H9 (cell line): Measurements from ENCODE around the gene LCNL1. TPM values are rescaled to one million over a fixed set of nuclear protein-coding genes. Genes with fewer than 3 reads are reported as not detected.

Experiments
- DNase-seq: peaks from one replicate; pipeline ENCODE4 v3.0.0-alpha.2; 2017
- H2AFZ ChIP-seq: one replicate; pipeline ENCODE4 v1.6.1; 2013; ENCODE audit warnings: mild to moderate bottlenecking, low read length, control low read depth, moderate library complexity
- H2AK5ac ChIP-seq: 2 replicates; pipeline ENCODE4 v1.6.1; 2013; ENCODE audit warnings: low read length, control low read depth, mixed read lengths; ENCODE audit not compliant: insufficient read length
- H2BK120ac ChIP-seq: one replicate; pipeline ENCODE4 v1.6.1; 2013; ENCODE audit warnings: low read depth, mild to moderate bottlenecking, low read length, control low read depth, inconsistent platforms; ENCODE audit not compliant: poor library complexity, severe bottlenecking
- H2BK12ac ChIP-seq: 2 replicates; pipeline ENCODE4 v1.6.1; 2013; ENCODE audit warnings: low read length, control low read depth, mixed read lengths, low read depth; ENCODE audit not compliant: insufficient read length
- H2BK15ac ChIP-seq: 2 replicates; pipeline ENCODE4 v1.6.1; 2013; ENCODE audit warnings: low read depth, low read length, control low read depth
- H2BK20ac ChIP-seq: one replicate; pipeline ENCODE4 v1.6.1; 2013; ENCODE audit warnings: low read depth, mild to moderate bottlenecking, low read length, control low read depth, inconsistent platforms; ENCODE audit not compliant: poor library complexity, severe bottlenecking
- H2BK5ac ChIP-seq: 2 replicates; pipeline ENCODE4 v1.6.1; 2013; ENCODE audit warnings: low read length, control low read depth, mixed read lengths; ENCODE audit not compliant: insufficient read length
- H3K14ac ChIP-seq: 2 replicates; pipeline ENCODE4 v1.6.1; 2013; ENCODE audit warnings: low read length, control low read depth; ENCODE audit not compliant: insufficient read depth
- H3K18ac ChIP-seq: 2 replicates; pipeline ENCODE4 v1.6.1; 2013; ENCODE audit warnings: low read depth, mild to moderate bottlenecking, mixed read lengths, low read length, control low read depth; ENCODE audit not compliant: insufficient read length
- H3K23ac ChIP-seq: 2 replicates; pipeline ENCODE4 v1.6.1; 2013; ENCODE audit warnings: low read length, control low read depth, mixed read lengths, low read depth; ENCODE audit not compliant: insufficient read length
- H3K23me2 ChIP-seq: 2 replicates; pipeline ENCODE4 v1.6.1; 2013; ENCODE audit warnings: low read depth, mild to moderate bottlenecking, mixed read lengths, low read length, control low read depth; ENCODE audit not compliant: insufficient read length, poor library complexity, severe bottlenecking
- H3K27ac ChIP-seq: 2 replicates; pipeline ENCODE4 v1.5.1; 2013; ENCODE audit warnings: low read length, control low read depth, mixed read lengths, low read depth; ENCODE audit not compliant: insufficient read length
- H3K27me3 ChIP-seq: 2 replicates; pipeline ENCODE4 v1.6.1; 2013; ENCODE audit warnings: low read length, control low read depth, inconsistent platforms; ENCODE audit not compliant: insufficient read depth
- H3K4ac ChIP-seq: 2 replicates; pipeline ENCODE4 v1.6.1; 2013; ENCODE audit warnings: low read depth, mild to moderate bottlenecking, control low read depth, inconsistent platforms, low read length, moderate library complexity
- H3K4me1 ChIP-seq: 2 replicates; pipeline ENCODE4 v1.6.1; 2013; ENCODE audit warnings: low read length, control low read depth, inconsistent platforms; ENCODE audit not compliant: insufficient read depth
- H3K4me2 ChIP-seq: 2 replicates; pipeline ENCODE4 v1.6.1; 2013; ENCODE audit warnings: low read length, control low read depth, mixed read lengths; ENCODE audit not compliant: insufficient read length, insufficient read depth
- H3K56ac ChIP-seq: 2 replicates; pipeline ENCODE4 v1.6.1; 2013; ENCODE audit warnings: low read depth, mild to moderate bottlenecking, mixed read lengths, low read length, control low read depth; ENCODE audit not compliant: insufficient read length
- H3K79me1 ChIP-seq: 2 replicates; pipeline ENCODE4 v1.6.1; 2013; ENCODE audit warnings: low read depth, mild to moderate bottlenecking, moderate library complexity, low read length, control low read depth, inconsistent platforms; ENCODE audit not compliant: insufficient read depth, poor library complexity, severe bottlenecking
- H3K79me2 ChIP-seq: 2 replicates; pipeline ENCODE4 v1.6.1; 2013; ENCODE audit warnings: low read length, control low read depth, inconsistent platforms; ENCODE audit not compliant: insufficient read depth
- H3K9ac ChIP-seq: 2 replicates; pipeline ENCODE4 v1.6.1; 2013; ENCODE audit warnings: low read length, control low read depth, mixed read lengths; ENCODE audit not compliant: insufficient read length; ENCODE audit errors: extremely low read depth
- H3K9me3 ChIP-seq: one replicate; pipeline ENCODE4 v1.6.1; 2013; ENCODE audit warnings: low read depth, low read length, inconsistent platforms; ENCODE audit not compliant: control insufficient read depth
- H3T11ph ChIP-seq: one replicate; pipeline ENCODE4 v1.6.1; 2013; ENCODE audit warnings: mild to moderate bottlenecking, low read length, control low read depth, inconsistent platforms
- H4K20me1 ChIP-seq: one replicate; pipeline ENCODE4 v1.6.1; 2013; ENCODE audit not compliant: control insufficient read depth, insufficient read length, insufficient read depth
- H4K5ac ChIP-seq: 2 replicates; pipeline ENCODE4 v1.6.1; 2013; ENCODE audit warnings: low read depth, mild to moderate bottlenecking, mixed read lengths, low read length, control low read depth; ENCODE audit not compliant: insufficient read length
- H4K8ac ChIP-seq: replicated peaks from 2 replicates; pipeline ENCODE4 v1.6.1; 2013; ENCODE audit warnings: low read length, control low read depth, mixed read lengths, low read depth; ENCODE audit not compliant: insufficient read length
- H4K91ac ChIP-seq: 2 replicates; pipeline ENCODE4 v1.6.1; 2013; ENCODE audit warnings: low read depth, mild to moderate bottlenecking, moderate library complexity, mixed read lengths, low read length, control low read depth; ENCODE audit not compliant: insufficient read length
- H3K27ac Mint-ChIP-seq, 3 experiments: 2 replicates in 2 of 3; 3 replicates in 1 of 3; pipeline ENCODE4 v1.8.0; 2020 to 2021; ENCODE audit warnings: mixed read lengths in 3 of 3, mild to moderate bottlenecking in 1 of 3, moderate library complexity in 1 of 3
- H3K27me3 Mint-ChIP-seq: 2 replicates; pipeline ENCODE4 v1.8.0; 2021; ENCODE audit warnings: low read depth, mild to moderate bottlenecking, moderate library complexity, mixed read lengths
- H3K36me3 Mint-ChIP-seq, 3 experiments: 2 replicates in 2 of 3; 3 replicates in 1 of 3; pipeline ENCODE4 v1.8.0; 2020 to 2021; ENCODE audit warnings: low read depth in 3 of 3, mixed read lengths in 3 of 3; ENCODE audit not compliant: insufficient read depth in 1 of 3
- H3K4me1 Mint-ChIP-seq, 2 experiments: 2 replicates each; pipeline ENCODE4 v1.8.0; 2020; ENCODE audit warnings: mixed read lengths in 2 of 2
- H3K4me3 Mint-ChIP-seq, 2 experiments: 2 replicates in 1 of 2; 3 replicates in 1 of 2; pipeline ENCODE4 v1.8.0; 2020 to 2021; ENCODE audit warnings: mild to moderate bottlenecking in 2 of 2, mixed read lengths in 2 of 2, moderate library complexity in 1 of 2
- H3K9me3 Mint-ChIP-seq, 2 experiments: 2 replicates in 1 of 2; 3 replicates in 1 of 2; pipeline ENCODE4 v1.8.0; 2020; ENCODE audit warnings: mild to moderate bottlenecking in 2 of 2, mixed read lengths in 2 of 2, moderate library complexity in 1 of 2
- WGBS: extraction: QIAGEN DNeasy Blood & Tissue Kit; methylation state at CpG from one replicate; pipeline ENCODE4 v1.1.7; 2013; ENCODE audit warnings: missing lambda C conversion rate, low lambda C conversion rate, mixed read lengths; ENCODE audit not compliant: insufficient read length; ENCODE audit errors: extremely low coverage; 5-methylcytosine and 5-hydroxymethylcytosine counted together
- total RNA-seq: library from RNA; stranded (reverse); gene quantifications from 2 replicates; pipeline ENCODE4 v1.2.1, GENCODE V29; 2021
- TF ChIP-seq, protein P1 (sequence below): fragments of 200-600 bp; sonication (generic); conservative IDR thresholded peaks from 3 replicates; pipeline ENCODE4 v1.8.0; 2021; ENCODE audit warnings: antibody characterized with exemption, mild to moderate bottlenecking

Gene LCNL1
- total RNA-seq, 1 experiment from 2014 or later = 0.20 TPM

DNA sequence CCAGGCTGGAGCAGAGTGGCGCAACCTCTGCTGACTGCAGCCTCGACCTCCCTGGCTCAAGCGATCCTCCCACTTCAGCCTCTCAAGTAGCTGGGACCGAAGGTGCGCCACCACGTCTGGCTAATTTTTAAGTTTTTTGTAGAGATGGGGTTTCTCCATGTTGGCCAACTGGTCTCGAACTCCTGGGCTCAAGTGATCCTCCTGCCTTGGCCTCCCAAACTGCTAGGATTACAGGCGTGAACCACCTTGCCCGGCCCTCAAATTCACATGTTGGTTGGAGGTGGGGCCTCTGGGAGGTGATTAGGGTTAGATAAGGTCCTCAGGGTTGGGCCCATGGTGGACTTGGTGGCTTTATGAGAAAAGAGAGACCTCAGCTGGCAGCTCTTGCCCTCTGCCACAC lies 20.6 kb upstream of the LCNL1 start:
- H4K20me1 ChIP-seq = peaks cover 2% of the 10 kb centered on the region
- H3K27me3 Mint-ChIP-seq = peaks cover 18% of the 10 kb centered on the region
- H3K9me3 ChIP-seq = no peaks in the 10 kb centered on the region
- H3K4me1 ChIP-seq = peaks cover 2% of the 10 kb centered on the region; the same call in 1 of the 2 replicates
- H3K27ac Mint-ChIP-seq = no peak overlapping the region
- H3K4me1 Mint-ChIP-seq = peaks cover 7 to 15% of the 10 kb centered on the region in 2 experiments
- H2AK5ac ChIP-seq = no peak overlapping the region
- H4K5ac ChIP-seq = no peak overlapping the region
- H2BK5ac ChIP-seq = no peak overlapping the region
- H3K23me2 ChIP-seq = no peaks in the 10 kb centered on the region
- H3K4ac ChIP-seq = no peak overlapping the region
- H4K91ac ChIP-seq = no peak overlapping the region
- no peak overlapping the region for H4K8ac ChIP-seq
- no peak overlapping the region for H3K18ac ChIP-seq
- H2AFZ ChIP-seq = no peak overlapping the region
- no peaks in the 10 kb centered on the region for H3K9me3 Mint-ChIP-seq
- no peak overlapping the region for H3K4me2 ChIP-seq
- no peak overlapping the region for H3K14ac ChIP-seq
- DNase-seq = no peak
- TF ChIP-seq, protein P1, sequence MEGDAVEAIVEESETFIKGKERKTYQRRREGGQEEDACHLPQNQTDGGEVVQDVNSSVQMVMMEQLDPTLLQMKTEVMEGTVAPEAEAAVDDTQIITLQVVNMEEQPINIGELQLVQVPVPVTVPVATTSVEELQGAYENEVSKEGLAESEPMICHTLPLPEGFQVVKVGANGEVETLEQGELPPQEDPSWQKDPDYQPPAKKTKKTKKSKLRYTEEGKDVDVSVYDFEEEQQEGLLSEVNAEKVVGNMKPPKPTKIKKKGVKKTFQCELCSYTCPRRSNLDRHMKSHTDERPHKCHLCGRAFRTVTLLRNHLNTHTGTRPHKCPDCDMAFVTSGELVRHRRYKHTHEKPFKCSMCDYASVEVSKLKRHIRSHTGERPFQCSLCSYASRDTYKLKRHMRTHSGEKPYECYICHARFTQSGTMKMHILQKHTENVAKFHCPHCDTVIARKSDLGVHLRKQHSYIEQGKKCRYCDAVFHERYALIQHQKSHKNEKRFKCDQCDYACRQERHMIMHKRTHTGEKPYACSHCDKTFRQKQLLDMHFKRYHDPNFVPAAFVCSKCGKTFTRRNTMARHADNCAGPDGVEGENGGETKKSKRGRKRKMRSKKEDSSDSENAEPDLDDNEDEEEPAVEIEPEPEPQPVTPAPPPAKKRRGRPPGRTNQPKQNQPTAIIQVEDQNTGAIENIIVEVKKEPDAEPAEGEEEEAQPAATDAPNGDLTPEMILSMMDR = no peak
- H2BK120ac ChIP-seq = no peak overlapping the region
- H3K9ac ChIP-seq = no peak overlapping the region
- H3K27ac ChIP-seq = no peak overlapping the region
- no peak overlapping the region for H2BK15ac ChIP-seq
- H3K36me3 Mint-ChIP-seq = no peaks in the 10 kb centered on the region
- H3K79me2 ChIP-seq = no peaks in the 10 kb centered on the region
- H3K23ac ChIP-seq = no peak overlapping the region
- no peak overlapping the region for H2BK12ac ChIP-seq
- peak overlapping the region in 1 of 2 experiments; percentile 40; a peak in 1 of 5 replicates for H3K4me3 Mint-ChIP-seq
- H3T11ph ChIP-seq = no peak overlapping the region
- H3K56ac ChIP-seq = no peak overlapping the region
- no CpG with 5 or more reads among the region's 9 CpGs for WGBS
- no peaks in the 10 kb centered on the region for H3K79me1 ChIP-seq
- H3K27me3 ChIP-seq = no peaks in the 10 kb centered on the region
- H2BK20ac ChIP-seq = no peak overlapping the region
